Fibroblast of gingiva (primary cell): Measurements from ENCODE around the gene LCN12.

Experiments used
- DNase-seq: peaks from one replicate; pipeline ENCODE4 v3.0.0-alpha.2; 2011; ENCODE audit warnings: low read depth

Gene LCN12

DNA sequence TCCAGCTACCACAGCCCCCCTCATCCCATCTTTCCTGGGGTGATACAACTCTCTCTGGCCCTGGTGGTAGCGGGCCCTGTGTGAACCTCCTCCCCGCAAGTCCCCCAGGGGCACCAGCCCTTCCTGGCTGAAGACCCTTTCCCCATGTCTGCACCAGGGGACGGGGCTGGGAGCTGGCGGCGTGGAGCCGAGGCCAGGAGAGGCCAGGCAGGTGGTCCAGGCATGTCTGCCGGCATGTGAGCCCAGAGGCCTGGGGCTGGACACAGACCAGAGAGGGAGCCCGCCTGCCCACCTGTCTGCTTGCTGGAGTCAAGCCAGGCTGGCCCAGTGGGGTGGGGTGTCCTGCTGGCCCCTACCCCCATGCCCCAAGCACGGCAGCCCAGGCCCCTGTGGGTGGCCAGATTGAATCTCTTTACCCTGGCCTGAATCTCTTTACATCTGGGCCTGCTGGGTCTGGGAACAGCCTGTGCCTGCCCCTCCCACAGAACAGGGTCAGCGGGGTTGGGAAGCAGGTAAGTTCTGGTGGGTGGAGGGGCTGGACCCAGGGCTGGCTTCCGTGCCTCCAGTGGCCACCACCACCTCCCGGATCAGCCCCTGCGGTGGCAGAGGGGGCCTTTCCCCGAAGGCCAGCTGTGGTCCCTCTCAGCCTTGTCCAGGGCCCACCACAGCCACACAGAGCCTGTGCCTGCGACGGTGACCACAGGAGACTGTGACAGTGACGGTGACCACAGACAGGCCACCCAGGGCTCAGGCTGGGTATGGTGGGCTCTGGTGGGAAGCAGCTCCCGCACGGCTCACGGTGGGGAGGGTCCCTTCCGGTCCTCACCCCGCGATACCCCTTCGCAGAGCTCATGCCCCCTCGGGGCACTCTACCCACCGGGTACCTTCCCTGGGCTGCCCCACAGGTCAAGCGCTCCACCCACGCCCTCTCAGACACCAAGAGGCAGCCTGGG, 7.1 kb downstream of the LCN12 start:
- no peak for DNase-seq

DNA sequence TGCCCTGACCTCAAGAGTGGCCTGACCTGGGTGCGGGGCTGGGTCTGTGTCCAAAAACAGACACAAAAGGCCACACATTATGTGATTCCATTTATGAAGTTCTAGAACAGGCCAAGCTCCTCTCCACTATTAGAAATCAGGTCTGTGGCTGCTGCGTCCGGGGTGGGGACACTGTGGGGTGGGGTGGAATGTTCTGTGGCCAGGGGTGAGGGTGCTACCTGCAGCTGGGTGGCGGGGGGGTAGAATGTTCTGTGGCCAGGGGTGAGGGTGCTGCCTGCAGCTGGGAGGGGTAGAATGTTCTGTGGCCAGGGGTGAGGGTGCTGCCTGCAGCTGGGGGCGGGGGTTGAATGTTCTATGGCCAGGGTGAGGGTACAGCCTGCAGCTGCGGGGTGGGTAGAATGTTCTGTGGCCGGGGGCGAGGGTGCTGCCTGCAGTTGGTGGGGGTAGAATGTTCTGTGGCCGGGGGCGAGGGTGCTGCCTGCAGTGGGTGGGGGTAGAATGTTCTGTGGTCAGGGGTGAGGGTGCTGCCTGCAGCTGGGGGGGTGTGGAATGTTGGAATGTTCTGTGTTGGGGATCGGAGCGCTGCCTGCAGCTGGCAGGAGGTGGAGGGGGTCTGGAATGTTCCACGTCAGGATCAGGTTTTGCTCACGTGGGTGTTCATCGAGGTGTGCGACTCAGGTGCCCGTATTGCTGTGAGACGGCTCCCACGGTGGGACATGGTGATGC, 8.3 kb downstream of the LCN12 start:
- no peak for DNase-seq

DNA sequence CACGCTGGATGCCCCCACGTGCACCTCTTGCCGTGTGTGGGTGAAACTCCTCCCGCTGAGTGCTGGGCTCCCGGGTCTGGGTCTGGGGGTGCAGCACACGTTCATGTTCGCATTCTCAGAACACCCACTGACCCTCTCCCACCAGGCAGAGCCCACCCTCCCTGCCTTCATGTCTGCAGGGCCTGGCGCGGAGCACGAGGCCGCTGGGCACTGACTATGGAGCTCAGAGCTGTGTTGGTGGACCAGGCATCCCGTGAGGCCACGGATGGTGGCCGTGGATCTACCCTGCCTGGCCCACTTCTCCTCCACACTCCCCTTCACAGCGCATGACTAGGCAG, 8.8 kb downstream of the LCN12 start:
- no peak for DNase-seq

DNA sequence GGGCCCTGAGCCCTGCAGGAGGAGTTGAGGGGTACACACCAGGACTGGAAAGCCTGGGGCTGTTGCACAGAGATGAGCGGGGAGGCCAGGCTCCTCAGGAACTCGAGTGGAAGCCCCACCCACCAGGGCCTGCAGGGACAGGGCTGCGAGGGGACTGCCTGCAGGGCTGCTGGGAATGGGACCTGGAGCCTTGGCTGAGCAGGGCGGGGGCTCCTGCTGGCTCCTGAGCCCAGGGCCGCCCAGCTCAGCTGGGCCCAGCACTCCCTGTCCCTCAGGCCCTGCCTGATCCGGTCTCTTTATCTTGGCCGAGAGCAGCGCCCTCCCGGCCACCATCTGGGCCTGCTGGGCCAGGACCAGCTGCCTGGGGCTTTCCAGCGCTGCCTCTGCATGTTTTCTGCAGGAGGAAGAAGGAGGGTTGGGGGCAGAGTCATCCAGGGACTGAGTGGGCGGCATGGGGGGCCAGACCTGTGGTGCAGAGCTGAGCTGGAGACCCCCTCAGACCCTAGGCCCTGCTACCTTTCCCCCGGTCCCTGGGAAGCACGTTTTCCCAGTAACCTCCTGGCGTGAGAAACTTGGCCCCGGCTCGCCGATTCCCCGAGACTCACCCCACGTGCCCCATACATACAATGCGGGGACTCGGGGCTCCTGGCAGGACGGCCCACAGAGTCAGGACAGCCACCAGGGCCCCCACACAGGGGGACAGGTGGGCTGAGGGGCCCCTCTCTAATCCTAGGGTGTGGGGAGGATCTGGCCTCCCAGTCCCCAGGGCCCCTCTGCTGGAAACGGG, 9.4 kb downstream of the LCN12 start:
- DNase-seq = no peak

DNA sequence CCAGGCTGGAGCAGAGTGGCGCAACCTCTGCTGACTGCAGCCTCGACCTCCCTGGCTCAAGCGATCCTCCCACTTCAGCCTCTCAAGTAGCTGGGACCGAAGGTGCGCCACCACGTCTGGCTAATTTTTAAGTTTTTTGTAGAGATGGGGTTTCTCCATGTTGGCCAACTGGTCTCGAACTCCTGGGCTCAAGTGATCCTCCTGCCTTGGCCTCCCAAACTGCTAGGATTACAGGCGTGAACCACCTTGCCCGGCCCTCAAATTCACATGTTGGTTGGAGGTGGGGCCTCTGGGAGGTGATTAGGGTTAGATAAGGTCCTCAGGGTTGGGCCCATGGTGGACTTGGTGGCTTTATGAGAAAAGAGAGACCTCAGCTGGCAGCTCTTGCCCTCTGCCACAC, 10.1 kb downstream of the LCN12 start:
- no peak for DNase-seq

DNA sequence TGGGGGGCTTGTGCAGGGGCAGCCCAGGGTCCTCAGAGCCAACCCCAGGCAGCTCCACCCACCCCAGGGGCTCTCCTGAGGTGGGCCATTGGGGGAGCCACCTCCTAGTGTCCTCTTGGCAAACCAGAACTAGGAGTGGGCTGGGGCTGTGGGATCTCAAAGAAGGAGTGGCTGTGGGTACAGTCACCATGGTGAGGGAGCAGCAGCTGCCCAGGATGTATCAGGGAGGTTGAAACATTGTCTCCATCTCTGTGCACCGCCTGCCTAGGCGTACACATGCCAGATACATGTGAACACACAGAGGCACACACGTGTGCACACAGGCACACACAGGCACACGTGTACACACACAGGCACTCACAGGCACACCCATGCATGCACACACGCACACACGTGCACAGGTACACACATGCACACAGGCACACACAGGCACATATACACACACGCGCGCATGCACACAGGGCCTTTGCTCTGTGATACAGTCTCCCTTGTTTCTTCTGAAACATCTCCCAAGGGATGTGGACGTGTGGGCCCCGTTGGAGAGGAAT, 10.7 kb downstream of the LCN12 start:
- no peak for DNase-seq

DNA sequence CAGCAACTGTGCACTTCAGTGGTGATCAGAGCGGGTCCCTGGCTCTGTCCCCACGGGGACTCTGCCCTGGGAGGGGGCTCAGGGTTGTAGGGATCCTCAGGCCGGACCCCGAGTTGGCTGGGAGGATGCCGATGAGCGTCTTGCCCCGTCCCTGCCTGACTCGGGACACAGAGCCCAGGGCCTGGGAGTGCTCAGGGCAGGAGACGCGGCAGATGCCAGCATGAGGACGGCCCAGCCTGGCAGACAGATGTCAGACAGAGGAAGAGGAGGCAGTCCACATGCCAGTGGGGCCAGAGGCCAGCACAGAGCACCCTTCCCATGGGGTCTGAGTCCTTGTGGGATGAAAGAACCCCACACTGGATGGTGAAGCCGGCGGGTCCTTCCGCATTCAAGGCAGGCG, 11.3 kb downstream of the LCN12 start:
- no peak for DNase-seq

DNA sequence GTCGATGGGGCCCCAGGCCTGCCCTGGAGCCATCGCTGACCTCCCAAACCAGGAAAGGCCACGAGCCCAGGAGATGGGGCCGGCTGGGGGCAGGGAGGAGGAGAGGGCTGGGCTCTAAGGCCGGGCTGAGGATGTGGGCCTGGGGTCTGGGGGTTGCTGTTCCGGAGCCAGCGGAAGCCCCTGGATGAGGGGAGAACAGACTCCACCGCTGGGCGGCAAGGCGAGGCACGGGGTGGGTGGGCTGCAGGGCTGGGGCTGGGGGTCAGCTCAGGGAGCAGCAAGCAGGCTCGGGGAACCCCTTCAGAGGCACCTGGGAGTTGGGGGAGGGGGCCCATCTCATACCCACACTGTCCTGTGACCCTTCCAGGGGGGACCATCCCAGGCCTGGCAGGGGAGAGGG, 11.7 kb downstream of the LCN12 start:
- no peak for DNase-seq

DNA sequence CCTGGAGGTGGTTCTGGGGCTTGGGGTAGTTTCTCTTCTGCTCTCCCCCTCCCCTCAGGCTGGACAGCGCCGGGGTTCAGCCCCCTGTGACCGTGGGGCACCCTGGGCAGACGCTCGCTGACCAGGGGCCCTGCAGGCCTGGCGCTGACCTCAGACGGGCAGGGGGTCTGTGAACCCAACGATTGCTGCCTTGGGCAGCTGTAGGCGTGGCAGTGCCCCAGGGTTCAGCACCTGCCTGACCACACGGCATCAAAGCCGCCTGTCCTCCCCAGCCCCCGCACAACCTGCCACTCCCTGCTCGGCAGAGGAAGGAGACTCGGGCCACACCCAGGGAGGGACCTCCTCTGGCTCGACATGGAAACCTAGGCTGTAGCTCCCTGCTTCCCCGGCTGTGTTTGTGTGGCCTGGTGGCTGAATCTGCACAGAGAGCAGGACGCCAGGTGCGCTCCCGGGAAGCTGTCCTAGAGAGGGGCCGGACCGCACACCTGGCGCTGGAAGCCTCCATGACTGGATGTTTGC, 12.2 kb downstream of the LCN12 start:
- no peak for DNase-seq

DNA sequence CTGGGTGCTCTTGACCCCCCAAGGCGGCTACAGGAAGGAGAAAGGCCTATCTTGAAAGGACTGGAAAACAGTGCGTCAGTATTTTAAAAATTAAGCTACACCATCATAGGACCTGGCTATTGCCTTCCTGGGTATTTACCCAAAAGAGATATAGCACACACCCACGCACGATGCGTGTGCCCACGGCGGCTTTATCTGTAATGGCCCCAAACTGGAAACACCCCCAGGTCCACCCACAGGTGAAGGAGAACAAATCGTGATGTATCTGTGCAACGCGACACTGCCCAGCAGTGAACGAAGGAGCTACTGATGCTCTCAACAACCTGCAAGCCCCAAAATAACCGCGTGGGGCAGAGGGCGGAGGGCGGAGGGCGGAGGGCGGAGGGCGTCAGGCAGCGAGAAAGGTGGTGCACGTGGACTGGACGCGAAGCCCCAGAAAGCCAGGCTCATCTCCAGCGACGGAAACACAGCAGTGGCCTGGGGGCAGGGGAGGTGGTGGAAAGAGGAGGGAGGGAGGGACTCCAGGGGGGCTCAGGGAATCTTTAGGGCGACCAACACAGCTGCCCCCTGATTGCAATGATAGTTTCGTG, 12.9 kb downstream of the LCN12 start:
- no peak for DNase-seq

DNA sequence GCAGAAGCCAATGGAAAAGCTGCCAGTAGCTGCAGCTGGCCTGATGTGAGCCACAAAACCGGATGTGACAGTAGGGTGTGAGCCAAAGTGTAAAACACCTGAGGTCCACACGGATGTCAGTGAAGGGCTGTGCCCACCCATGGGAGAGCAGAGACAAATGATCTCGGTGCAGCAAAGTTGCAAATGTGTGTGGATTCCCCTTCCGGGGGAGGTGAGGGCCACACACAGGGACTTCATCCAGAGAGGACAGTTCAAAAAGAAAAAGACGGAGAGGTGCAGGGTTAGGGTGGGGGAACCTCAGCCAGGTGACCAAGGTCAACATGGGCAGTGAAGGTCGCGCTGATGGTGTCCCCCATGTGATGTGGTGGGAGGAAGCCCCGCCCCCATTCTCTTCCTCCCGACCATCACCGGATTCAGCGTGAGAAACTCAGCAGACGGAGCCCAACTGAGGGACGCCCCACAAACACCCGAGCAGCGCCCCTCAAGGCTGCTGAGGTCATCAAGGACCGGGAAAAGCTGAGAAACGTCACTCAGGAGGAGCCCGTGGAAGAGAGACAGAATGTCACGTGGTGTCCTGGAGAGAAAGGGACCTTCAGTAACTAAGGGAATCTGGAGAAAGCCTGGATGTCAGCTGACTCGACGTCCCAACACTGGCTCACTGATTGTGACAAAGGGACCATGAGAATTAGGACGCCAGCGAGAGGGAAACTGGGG, 13.9 kb downstream of the LCN12 start:
- no peak for DNase-seq

DNA sequence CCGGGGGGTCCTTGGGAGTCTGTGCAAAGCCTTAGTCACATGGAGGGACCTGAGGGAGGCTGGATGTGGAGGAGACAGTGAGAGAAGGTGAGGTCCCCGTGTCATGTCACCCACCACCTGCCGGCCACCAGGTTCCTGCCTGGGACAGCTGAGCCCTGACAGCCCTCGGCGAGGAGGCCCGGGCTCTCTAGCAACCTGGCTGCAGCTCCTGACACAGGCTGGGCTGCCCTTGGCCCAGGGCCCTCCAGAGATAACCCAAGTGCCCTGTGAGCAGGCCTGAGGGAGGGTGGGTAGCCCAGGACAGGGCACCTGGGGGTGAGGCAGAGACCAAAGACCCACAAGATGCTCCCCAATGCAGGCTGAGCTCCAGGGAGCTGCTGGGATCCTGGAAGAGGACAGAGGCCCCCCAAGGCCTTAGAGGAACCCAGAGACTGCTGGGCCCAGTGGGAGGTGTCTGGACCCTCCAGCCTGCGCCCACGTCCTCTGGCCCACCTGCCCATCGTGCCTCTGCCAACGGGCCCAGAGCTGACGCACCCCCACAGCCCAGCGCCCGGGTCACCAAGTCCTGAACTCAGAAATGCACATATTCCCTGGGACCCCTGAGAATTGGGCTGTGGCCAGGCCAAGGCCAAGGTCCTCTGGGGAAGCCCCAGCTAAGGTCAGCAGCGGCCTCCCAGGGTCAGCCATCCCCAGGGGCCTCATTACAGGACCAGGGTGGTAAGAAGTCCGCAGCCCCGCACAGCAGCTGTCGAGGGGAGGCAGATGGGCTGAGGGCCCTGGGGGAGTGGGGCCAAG, 16.5 kb downstream of the LCN12 start:
- no peak for DNase-seq

DNA sequence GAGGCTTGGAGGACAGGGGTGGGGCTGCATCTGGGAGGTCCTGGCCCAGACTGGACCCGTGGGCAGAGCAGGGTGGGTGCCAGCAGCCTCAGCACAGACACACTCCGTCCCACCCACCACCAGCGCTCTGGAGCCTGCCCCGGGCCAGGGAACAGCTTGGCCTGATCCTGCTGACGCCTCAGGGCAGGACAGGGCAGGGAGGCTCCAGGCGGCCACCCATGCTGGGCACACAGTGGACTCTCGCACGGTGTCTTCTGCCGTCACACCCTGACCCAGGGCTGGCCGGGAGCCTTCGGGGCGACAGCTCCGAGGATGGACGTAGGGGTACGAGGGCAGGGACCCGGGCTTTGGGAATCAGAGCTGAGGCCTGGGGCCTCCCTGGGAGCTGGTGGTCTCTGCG, 17.1 kb downstream of the LCN12 start:
- no peak for DNase-seq

DNA sequence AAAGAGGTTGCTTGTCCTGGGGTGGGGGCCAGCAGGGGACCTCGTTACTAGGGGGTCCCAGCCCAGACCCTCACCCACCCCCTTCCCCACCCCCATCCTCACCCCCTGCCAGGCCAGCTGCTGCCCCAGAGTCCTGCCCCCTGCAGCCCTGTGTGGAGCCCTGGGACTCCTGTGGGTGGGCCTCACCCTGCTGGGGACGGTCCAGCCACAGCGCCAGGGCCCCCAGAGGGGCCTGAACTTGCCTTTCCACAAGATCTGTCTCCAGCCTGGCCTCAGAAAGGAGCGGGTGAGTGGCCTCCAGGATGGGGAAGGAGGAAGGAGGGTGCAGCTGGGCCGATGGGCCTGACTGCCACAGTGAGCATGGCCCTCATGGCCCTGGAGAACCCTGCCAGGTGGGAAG, 17.7 kb downstream of the LCN12 start:
- DNase-seq = no peak

DNA sequence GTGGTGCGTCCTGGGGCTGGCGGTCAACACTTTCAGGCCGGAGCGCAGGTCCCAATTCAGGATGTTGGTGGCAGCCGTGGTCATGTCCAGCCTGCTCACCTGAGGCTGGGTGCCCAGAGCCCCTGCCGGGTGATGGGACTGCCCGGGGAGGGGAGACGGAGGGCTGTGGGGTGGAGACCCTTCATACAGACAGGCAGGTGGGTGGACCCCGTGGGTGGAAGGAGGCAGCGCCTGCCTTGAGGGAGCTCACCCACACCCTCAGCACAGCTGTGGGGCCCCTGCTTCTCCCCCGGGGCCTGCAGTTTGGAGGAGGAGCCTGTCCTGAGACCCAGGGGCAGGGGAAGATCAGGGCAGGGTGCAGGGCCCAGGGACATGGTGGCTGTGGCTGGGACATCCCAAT, 18.3 kb downstream of the LCN12 start:
- DNase-seq = no peak

DNA sequence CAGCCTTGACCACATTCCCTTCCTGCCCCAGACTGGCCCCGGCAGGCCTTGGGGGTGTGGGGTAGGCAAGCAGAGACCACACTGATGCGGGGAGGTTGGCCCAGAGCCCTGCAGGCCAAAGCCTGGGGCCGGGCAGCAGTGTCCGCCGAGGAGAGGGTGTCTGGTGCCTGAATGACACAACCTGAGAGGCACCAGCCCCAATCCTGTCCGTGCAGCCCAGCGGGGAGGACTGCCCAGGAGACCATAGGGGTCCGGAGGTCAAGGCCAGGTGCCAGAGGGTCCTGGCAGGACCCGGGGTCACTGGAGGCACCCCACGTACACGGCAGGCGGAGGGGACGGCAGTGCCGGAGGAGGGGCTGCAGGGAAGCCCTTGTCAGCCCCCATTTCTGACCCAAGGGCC, 19.7 kb downstream of the LCN12 start:
- no peak for DNase-seq

DNA sequence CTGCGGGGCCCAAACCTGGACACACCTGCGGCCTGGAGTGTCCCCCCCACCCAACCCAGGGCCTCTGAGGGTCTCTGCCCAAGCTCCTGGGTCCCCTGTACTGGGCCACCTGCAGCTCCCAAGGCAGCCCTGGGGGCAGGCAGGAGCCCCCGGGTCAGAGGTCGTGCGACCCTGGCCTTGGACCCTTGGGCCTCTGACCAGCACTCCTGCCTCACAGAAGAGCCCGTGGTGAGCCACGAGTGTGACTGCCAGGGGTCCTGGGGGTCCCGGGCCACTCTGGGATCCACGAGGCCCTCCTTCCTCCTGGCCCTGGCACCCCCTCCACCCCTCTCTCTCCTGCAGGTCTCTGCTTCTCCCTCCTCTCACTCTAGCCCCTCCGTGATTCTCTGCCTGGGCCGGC, 20.3 kb downstream of the LCN12 start:
- no peak for DNase-seq

DNA sequence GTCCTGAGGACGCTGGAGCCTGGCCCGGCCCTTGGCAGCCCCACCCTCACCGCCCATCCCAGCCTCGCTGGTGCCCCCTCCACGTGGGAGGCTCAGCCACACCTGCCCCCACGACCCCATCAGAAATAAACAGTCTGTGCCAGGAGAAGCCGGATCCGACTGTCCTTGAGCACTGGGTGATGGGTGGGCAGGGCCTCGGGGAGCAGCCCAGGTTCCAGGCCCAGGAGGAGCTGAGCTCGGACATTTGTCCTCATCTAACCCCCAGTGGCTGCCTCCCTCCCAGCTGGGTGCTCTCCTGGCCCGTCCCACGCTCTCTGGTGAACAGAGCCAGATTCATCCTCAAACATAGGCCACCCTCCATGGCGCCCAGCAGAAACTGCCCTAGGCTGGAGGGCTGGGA, 20.7 kb downstream of the LCN12 start:
- no peak for DNase-seq

DNA sequence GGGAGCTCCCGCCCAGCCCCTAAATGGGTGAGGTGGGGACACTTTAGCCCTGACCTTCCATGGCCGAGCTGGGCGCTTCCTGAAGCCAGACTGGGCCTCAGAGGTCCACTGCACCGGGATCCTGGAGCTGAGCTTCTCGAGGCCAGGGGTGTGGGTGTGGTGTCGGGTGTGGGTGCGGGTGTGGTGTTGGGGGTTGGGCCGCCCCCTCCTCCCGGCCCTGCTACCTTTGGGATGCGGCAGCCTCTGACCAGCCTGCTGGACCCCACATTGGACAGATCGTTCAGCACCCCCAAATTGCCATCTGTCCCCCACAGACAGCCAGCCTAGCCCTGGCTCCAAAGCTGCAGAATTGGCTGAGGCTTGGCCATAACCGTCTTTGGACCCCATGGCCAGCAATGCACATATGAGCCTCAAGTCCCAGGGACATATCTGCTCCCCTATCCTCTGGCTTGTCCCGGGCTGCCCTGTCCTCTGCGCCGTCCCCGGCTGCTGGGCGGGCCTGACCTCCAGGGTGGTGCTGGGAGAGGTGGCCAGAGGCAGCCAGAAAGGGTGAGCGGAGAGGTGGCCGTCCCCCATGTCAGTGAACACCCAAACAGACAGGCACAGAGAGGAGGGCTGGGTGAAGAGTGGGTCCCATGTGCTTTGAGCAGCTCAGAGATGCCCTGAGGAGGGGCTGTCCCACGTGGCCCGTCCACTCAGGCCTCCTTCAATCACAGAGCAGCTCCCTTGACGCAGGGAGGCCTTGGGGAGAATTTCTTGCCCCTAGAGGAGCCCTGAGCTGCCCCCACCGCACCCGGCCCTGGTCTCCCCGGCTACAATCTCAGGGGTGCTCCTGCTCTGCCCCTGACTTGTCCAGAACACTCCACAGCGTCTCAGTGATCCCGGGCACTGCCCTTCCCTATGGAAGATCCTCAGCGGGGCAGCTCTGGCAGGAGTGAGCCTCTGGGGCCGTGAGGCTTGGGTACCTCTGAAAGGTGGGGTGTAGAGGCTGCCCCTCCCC, 21.8 kb downstream of the LCN12 start:
- DNase-seq = no peak
